PC-3 (cell line): Measurements from ENCODE around the gene CA5A. TPM values are rescaled to one million over a fixed set of nuclear protein-coding genes. Genes with fewer than 3 reads are reported as not detected.

Experiments used
- ATAC-seq: fragments of 200-7000 bp; cut with Tn5 transposase; 2 replicates; pipeline ENCODE4 v1.9.1; 2020; ENCODE audit warnings: mild to moderate bottlenecking, moderate library complexity
- BruUV-seq: library from RNA; stranded (reverse); fragments of 400-500 nt; replicated peaks from 2 replicates; lab custom pipeline; 2021; lab: Mats Ljungman, UMichigan
- CTCF ChIA-PET: fragments of 300-600 bp; sonication (Branson Sonifier 250); formaldehyde crosslinking; loops from one replicate; lab custom pipeline; 2022; ENCODE audit warnings: antibody characterized with exemption; lab: Charles Lee
- POLR2A ChIA-PET: fragments of 300-600 bp; sonication (Branson Sonifier 250); formaldehyde crosslinking; loops from one replicate; lab custom pipeline; 2022; ENCODE audit warnings: antibody characterized with exemption; ENCODE audit not compliant: unreplicated experiment; lab: Charles Lee
- DNase-seq: peaks from one replicate; pipeline ENCODE4 v3.0.0-alpha.2; 2015
- H2AFZ ChIP-seq: fragments of 300-600 bp; sonication (generic); 2 replicates; pipeline ENCODE4 v1.6.0; 2016; ENCODE audit warnings: antibody characterized with exemption, low read length
- H3F3A ChIP-seq: fragments of 300-600 bp; sonication (generic); one replicate; pipeline ENCODE4 v1.6.0; 2017; ENCODE audit warnings: antibody characterized with exemption, low read length, control low read depth, mild to moderate bottlenecking; ENCODE audit not compliant: unreplicated experiment
- H3K27ac ChIP-seq: fragments of 300-600 bp; sonication (generic); 2 replicates; pipeline ENCODE4 v1.5.1; 2016; ENCODE audit warnings: mild to moderate bottlenecking, low read length
- H3K27me3 ChIP-seq: fragments of 300-600 bp; sonication (generic); 2 replicates; pipeline ENCODE4 v1.6.1; 2016; ENCODE audit warnings: low read length, mixed read lengths
- H3K36me3 ChIP-seq: fragments of 300-600 bp; sonication (generic); 2 replicates; pipeline ENCODE4 v1.6.1; 2016; ENCODE audit warnings: low read depth, mixed run types, low read length, mixed read lengths
- H3K4me1 ChIP-seq: fragments of 300-600 bp; sonication (generic); 2 replicates; pipeline ENCODE4 v1.5.1; 2016; ENCODE audit warnings: low read length; ENCODE audit not compliant: insufficient read depth
- H3K4me2 ChIP-seq: fragments of 300-600 bp; sonication (generic); 2 replicates; pipeline ENCODE4 v1.6.0; 2016; ENCODE audit warnings: low read length
- H3K4me3 ChIP-seq: fragments of 300-600 bp; sonication (generic); 2 replicates; pipeline ENCODE4 v1.5.1; 2016; ENCODE audit warnings: mild to moderate bottlenecking, low read length, mixed read lengths
- H3K79me2 ChIP-seq: fragments of 300-600 bp; sonication (generic); 2 replicates; pipeline ENCODE4 v1.6.1; 2017; ENCODE audit warnings: low read length, mixed read lengths
- H3K9ac ChIP-seq: fragments of 300-600 bp; sonication (generic); 2 replicates; pipeline ENCODE4 v1.6.0; 2016; ENCODE audit warnings: mild to moderate bottlenecking, low read length
- H3K9me2 ChIP-seq: fragments of 300-600 bp; sonication (generic); replicated peaks from 2 replicates; pipeline ENCODE4 v1.6.1; 2016; ENCODE audit warnings: mixed run types, low read length, mixed read lengths
- H3K9me3 ChIP-seq: fragments of 300-600 bp; sonication (generic); 2 replicates; pipeline ENCODE4 v1.6.1; 2016; ENCODE audit warnings: low read length, mixed read lengths
- H4K20me1 ChIP-seq: fragments of 300-600 bp; sonication (generic); 2 replicates; pipeline ENCODE4 v1.6.1; 2016; ENCODE audit warnings: low read length, mixed read lengths
- CTCF ChIP-seq: fragments of 300-600 bp; sonication (generic); conservative IDR thresholded peaks from 2 replicates; pipeline ENCODE4 v1.5.1; 2017; ENCODE audit warnings: antibody characterized with exemption, low read depth, mild to moderate bottlenecking, low read length
- EZH2 ChIP-seq: fragments of 300-600 bp; sonication (generic); IDR thresholded peaks from one replicate; pipeline ENCODE4 v1.6.1; 2017; ENCODE audit warnings: antibody characterized with exemption, mild to moderate bottlenecking, low read length; ENCODE audit not compliant: unreplicated experiment
- EZH2phosphoT487 ChIP-seq: fragments of 300-600 bp; sonication (generic); IDR thresholded peaks from 2 replicates; pipeline ENCODE4 v1.6.1; 2018; ENCODE audit warnings: mild to moderate bottlenecking, antibody characterized with exemption, low read length, borderline replicate concordance
- intact Hi-C: fragments of 100-400 bp; cut with micrococcal nuclease; formaldehyde crosslinking; loops from 2 replicates; pipeline ENCODE4 v1.9.0; 2023
- total RNA-seq: library from RNA; depleted of rRNA; stranded (reverse); fragments of >200 nt; gene quantifications from 2 replicates; pipeline ENCODE4 v1.2.3, GENCODE V29; 2014

CA5A gene
- total RNA-seq, 1 experiment from 2014 or later = not detected

DNA sequence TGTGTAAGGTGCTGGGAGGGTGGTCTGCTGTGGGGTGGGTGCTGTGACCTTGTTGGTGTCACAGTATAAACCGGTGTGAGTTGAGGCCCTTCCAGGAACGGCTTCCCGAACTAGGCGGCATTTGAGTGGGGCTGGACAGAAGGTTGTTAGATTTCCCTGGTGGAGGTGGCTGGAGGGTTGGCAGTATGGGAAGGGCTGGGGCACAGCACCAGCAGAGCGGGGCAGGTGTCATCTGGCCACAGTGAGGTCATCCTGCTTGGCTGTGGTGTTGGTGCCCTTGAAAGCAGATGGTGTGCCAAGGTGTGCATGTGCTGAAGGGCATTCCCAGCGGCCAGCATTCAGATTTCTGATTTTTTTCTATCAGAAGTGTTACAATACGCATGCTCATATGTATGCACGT is 43.0 kb upstream of the CA5A start:
- Histone ChIP-seq H3K9me2 (no peaks in the 10 kb centered on the region), H3K27me3 (no peaks in the 10 kb centered on the region), H3F3A (no peaks in the 10 kb centered on the region), H4K20me1 (no peaks in the 10 kb centered on the region), H3K4me1 (no peaks in the 10 kb centered on the region), H3K27ac (no peak overlapping the region), H3K79me2 (peaks cover 11% of the 10 kb centered on the region), H3K4me2 (no peak overlapping the region), H3K4me3 (no peak overlapping the region), H3K9me3 (no peaks in the 10 kb centered on the region), H2AFZ (no peak overlapping the region), H3K36me3 (no peaks in the 10 kb centered on the region), H3K9ac (no peak overlapping the region)
- DNase-seq = no peak
- TF ChIP-seq EZH2phosphoT487 (no peak), CTCF (no peak), EZH2 (no peak)
- intact Hi-C loops = no loop called here
- no peak for ATAC-seq
- CTCF ChIA-PET = no interaction called here
- POLR2A ChIA-PET = no interaction called here
- no TSS peak for BruUV-seq

- BruUV-seq = no TSS peak
- Histone ChIP-seq H3K27ac (no peak overlapping the region), H2AFZ (no peak overlapping the region), H3K27me3 (no peaks in the 10 kb centered on the region), H3K4me3 (no peak overlapping the region), H3K79me2 (peaks cover 23% of the 10 kb centered on the region), H3F3A (no peaks in the 10 kb centered on the region), H3K4me1 (no peaks in the 10 kb centered on the region), H4K20me1 (no peaks in the 10 kb centered on the region), H3K4me2 (no peak overlapping the region), H3K36me3 (no peaks in the 10 kb centered on the region), H3K9ac (no peak overlapping the region), H3K9me2 (no peaks in the 10 kb centered on the region), H3K9me3 (no peaks in the 10 kb centered on the region)
- TF ChIP-seq CTCF (no peak), EZH2phosphoT487 (no peak), EZH2 (no peak)
- intact Hi-C loops = no loop called here
- DNase-seq (no peak), ATAC-seq (no peak)
- ChIA-PET POLR2A (no interaction called here), CTCF (no interaction called here)
These were observed 41.8 kb upstream of the CA5A start for GRCh38 chr16:87978127-87978526.

GRCh38 chr16:87976665-87977064 is 40.3 kb upstream of the CA5A start:
- intact Hi-C loops = no loop called here
- Histone ChIP-seq H3K4me2 (no peak overlapping the region), H3K4me1 (no peaks in the 10 kb centered on the region), H3F3A (no peaks in the 10 kb centered on the region), H3K9ac (no peak overlapping the region), H3K36me3 (peaks cover 4% of the 10 kb centered on the region), H3K27ac (no peak overlapping the region), H3K9me2 (no peaks in the 10 kb centered on the region), H3K79me2 (peaks cover 38% of the 10 kb centered on the region), H4K20me1 (no peaks in the 10 kb centered on the region), H3K27me3 (no peaks in the 10 kb centered on the region), H3K9me3 (no peaks in the 10 kb centered on the region), H3K4me3 (no peak overlapping the region), H2AFZ (no peak overlapping the region)
- ATAC-seq (no peak), DNase-seq (no peak)
- BruUV-seq = no TSS peak
- ChIA-PET POLR2A (no interaction called here), CTCF (no interaction called here)
- TF ChIP-seq CTCF (no peak), EZH2phosphoT487 (no peak), EZH2 (no peak)
